NCI-H146 treated with DMSO at 0.1 percent for 48 hours (cell line): ENCODE results near the gene GEMIN4.
A peak's percentile ranks its signal among the peaks of the same experiment; 100 is the strongest.
"Not testable (repeated sequence)": the region's sequence is repeated elsewhere in the genome, so short reads cannot be mapped to it uniquely, and the experiment has no call there.

Source experiments
- DNase-seq: peaks from one replicate; lab custom pipeline; 2025; ENCODE audit not compliant: unreplicated experiment; lab: John Stamatoyannopoulos, UW

The GEMIN4 gene

DNA sequence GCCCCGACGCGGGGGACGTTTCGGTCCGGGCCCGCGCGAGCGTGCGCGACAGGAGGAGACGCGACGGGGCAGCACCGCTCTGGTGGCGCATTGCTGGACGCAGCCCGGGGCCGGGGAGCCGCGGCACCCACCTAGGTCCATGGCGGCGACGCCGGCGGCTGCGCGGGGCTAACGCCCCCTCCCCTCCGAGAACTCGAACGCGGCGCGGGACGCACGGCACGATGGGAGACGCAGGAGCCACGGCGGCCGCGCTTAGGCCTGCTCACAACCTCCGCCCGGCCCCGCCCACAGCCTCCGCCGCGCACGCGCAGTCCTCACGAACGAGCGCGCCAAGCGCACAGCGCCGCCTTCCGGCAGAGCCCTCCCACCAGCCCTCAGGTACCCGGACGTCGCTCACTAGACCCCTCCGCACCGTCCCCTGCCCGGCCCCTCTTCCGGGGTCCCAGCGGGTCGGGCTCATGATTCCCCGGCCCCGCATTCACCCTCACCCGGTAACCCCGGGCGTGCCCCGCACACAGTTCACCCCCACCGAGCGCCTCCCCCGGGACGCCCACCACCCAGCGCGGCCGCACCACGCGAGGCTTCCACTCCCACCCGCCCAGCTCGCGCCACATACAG, at the start of gene GEMIN4:
TSS of gene GEMIN4 (minus strand) at position 263 of the 618 bp plus-strand sequence. CDS start at position 141, 122 bp downstream.
- DNase-seq: peak; percentile 82

DNA sequence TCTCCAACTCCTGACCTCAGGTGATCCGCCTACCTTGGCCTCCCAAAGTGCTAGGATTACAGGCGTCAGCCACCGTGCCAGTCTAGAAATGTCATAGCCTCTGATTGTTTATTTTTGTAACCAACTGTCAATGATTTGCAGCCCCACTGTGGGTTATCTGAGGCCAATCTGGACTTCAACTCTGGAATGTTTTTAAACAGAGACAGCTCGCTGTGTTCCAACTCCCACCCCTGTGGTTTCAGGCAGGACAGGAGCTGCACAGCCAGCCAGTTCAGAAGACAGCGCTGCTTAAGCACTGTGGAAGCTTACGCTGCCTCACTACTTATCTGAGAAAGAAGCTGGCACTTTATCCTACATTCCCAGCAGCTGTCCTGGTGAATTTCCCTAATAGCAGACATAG, 49.6 kb upstream of the GEMIN4 start:
- no peak for DNase-seq

DNA sequence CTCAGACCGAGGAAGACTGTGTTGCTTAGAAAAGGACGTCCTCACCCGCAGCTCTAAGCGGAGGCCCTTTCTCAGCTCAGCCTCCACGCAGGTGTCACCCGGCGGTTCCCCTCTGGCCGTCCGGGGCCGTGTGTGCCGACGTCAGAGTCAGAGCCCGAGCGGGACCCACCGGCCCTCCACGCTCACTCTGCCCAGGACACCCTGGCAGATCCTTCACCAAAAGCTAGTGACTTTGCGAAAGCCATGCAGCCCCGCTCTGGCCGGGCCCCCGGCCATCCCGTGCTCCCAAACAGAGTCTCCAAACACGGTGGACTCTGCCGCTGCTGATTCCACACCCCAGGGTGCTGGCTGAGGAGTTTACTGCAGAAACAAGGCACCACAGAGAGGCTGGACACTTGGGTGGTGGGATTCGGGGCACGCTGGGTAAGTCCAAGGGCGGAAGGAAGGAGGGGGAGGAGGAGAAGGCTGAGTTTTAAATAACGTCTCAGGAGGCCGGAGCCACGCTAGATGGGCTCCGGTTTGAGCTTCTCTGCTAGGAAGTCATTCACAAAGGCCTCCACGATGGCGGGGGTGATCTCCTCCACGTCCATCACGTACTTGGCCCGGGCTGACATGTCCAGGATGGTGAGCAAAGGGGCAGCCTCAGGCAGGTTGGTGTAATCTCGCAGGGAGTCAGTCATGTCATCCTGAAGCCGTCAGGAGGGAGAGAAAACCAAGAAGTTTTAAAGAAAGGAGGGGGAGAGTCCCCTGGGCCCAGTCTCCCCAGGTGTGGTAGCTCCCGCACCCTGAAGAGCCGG, 48.6 kb upstream of the GEMIN4 start:
- no peak for DNase-seq

DNA sequence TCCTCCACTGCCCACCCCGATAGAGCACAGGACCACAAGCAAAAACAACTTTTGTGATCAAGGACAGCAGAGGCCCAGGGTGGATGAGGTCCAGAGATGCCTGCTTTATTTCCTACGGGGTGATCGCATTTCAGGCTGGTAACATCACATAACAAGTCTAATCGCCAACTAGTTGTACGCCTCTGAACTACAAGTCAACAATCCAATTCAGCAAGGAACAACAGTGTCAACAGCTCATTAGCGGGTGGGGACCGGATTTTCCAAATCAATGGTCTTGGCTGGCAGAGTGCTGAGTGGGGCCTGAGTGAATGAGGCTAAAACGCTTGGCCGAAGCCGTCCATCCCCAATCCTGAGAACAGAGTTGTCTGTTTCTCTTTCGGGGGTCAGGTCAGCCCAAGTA, 47.2 kb upstream of the GEMIN4 start:
- no peak for DNase-seq

DNA sequence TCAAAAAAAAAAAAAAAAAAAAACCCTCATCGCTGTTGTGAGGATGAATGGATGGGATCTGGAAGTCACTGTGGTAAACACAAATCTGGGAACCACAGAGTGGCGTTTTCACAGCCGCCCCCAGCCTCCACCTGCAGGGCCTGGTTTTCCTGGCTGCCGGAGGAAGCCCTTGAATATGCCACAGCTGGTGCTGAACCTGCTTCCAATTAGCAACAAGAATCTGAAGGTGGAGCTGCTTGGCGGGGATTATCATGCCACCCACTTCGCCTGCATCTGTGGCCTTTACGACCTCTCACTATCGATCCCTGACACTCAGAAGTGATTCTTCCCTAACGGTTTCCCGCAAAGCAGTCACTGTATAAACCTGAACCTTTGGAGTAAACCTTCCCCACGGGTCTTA, 46.2 kb upstream of the GEMIN4 start:
- no peak for DNase-seq

DNA sequence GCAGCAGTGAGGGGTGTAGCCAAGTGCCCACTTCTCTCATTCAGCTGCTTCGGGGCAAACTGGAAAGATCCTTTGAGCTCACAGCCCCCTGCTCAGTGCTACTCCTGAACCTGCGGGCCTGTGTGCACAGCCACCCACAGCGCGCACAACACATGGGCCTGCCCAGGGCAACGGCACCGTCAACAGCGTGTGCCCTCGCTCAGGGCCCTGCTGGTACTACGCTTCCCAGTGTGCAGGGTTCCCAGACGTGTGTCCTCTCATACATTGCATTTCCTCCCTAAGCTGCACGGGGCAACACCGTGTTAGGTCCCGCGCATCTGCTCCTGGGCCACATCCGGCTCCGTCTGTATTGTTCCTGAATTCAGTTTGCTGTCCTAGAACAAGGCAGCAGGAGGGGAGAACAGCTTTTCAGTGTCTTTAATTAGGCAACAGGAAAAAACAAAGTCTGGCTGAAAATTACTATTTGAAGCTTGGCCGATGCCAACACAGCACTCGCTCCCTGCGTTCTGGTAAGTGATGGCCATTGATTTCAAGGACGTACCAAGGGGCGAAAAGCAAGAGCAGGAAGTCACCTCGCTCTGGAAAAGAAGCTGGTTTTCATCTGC, 45.3 kb upstream of the GEMIN4 start:
- DNase-seq: no peak

DNA sequence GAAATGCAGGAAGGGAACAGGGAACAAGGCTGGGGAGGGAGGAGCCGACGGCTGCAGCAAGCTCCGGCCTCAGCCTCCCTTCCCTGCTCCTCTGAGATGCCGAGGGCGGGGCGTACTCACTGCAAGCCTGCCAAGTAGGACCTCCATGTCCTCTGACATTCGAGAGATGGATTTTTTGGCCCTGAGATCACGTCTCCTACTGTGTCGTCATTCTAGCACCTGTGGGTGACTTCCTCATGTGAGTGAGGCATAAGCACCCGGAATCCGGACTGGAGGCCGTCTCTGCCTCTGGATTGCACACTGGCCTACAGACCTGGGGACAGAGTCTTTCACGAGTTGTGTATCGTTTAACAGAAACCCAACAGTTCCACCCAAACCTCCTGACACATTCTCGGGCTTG, 44.5 kb upstream of the GEMIN4 start:
- no peak for DNase-seq

DNA sequence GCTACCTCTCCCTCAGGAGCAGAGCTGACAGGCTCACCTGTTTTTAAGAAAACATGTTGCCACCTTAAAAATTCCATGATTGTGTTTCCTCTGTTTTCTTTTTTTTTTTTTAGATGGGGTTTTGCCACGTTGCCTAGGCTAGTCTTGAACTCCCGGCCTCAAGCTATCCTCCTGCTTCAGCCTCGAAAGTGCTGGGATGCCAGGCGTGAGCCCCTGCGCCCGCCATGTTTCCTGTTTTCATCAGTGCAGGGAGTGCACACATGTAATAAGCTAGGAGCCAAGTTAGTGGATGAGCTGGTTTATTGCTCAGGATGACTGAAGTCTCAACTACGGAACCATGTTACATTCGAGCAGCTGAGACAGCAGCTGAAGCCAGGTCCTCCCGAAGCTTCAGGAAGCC, 43.7 kb upstream of the GEMIN4 start:
- DNase-seq: no peak

DNA sequence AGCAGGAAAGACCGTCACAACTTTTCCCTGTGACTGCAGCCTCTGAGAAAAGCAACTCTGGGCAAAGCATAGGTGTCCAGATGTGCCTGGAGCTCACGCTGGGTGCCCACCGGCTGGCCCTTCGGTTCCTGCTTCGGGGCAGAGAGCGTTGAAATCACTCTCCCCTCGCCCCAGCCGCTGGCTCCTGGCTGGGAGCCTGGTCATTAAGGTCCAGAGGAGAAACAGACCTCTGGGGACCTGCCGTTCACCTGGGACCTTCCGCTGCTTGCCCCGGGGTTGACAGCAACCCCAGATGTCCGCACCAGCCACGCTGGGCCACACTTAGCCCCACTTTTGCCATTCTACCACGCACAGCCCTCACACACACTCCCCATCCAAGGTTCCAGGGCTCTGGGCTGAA, 43.2 kb upstream of the GEMIN4 start:
- DNase-seq: no peak

DNA sequence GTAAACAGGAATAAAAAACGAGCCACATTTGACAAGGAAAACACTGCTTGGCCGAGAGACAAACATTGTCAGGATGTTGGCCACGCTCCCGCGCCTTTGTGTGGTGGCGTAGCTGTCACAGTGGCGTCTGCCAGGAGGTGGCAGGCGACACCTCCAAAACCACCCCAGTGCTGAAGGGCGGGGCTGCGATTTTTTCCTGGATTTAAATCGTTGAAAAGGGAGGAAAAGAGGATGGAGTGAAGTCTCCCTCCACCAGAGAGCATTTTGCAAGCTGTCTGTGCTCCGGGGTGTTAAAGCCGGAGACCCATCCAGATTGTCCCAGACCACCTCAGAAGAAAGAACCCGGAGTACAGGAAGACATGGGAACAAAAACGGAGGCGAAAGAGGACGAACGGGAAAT, 42.8 kb upstream of the GEMIN4 start:
- peak; percentile 35 for DNase-seq

DNA sequence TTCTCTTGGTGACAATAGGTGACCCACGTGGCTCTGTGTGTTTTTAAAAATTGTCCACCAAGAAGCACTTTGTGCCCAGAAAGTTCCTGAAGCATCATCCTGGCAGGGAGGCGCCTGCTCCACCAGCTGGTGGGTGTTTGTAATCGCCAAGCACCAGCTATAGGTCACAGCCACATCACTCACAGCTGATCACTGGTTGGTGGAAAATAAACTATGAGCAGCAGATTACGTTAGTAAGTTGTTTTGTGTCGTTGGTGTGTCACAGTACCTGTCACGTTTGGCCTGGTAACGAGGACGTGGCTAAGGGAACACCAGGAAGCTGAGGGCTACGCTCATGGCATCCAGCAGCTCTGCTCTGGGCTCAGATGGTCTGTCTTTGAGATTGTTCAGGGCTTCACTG, 40.2 kb upstream of the GEMIN4 start:
- DNase-seq: no peak

DNA sequence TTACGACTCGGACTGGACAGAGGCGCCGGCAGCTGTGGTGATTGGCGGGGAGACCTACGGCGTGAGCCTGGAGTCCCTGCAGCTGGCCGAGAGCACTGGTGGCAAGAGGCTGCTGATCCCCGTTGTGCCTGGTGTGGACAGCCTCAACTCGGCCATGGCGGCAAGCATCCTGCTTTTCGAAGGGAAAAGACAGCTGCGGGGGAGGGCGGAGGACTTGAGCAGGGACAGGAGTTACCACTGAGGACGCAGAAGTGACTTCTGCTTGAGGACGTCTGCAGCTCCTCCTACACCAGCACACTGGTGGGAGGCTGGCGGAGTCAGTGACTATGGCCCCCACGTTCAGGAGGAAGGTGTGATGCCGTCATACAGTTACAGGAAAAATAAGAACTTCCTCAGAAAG, 39.8 kb upstream of the GEMIN4 start:
- no peak for DNase-seq

DNA sequence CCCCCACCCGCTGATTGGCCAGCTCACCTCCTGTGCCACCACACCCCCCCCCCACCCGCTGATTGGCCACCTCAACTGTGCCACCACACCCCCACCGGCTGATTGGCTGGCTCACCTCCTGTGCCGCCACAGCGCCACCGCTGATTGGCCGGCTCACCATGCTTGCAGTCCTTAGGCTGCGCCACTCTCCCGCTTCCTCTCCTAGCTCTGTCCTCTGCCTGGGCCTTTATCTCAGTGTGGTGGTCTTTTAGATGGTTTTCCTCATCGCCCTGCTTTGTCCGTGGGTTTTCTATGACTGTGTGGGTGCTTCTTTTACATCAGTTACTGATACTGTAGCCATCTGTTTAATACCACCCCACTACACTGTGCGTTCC, 38.8 kb upstream of the GEMIN4 start:
- not testable (repeated sequence) for DNase-seq

DNA sequence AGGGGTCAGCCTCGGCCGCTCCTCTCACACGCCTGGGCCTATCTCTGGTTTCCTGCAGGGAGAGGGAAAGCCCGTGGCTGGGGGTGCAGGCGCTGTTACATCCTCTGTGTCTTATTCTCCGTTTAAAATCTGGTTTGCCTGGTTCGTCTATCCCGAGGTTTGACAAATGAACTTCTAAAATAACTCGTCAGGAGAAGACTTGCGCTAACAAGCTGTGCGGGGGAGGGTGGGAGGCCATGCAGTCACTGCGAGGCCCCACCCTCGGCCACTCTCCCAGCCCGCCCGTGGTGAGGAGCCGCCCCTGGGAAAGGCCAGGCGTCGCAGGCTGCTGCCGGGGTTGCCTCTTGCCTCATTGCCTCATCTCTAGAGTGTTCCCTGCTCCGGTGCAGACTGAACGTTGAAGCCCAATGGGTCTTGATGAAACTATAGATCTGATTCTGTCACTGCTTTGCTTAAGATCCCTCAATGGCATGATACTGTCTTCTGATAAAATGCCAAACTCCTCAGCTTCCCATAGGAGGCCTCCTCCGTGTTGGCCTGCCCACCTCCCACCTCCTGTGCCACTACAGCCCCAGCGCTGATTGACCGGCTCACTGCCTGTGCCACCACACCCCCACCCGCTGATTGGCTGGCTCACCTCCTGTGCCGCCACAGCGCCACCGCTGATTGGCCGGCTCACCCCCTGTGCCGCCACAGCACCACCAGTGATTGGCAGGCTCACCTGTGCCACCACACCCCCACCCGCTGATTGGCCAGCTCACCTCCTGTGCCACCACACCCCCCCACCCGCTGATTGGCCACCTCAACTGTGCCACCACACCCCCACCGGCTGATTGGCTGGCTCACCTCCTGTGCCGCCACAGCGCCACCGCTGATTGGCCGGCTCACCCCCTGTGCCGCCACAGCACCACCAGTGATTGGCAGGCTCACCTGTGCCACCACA, 38.1 kb upstream of the GEMIN4 start:
- DNase-seq: not testable (repeated sequence)

DNA sequence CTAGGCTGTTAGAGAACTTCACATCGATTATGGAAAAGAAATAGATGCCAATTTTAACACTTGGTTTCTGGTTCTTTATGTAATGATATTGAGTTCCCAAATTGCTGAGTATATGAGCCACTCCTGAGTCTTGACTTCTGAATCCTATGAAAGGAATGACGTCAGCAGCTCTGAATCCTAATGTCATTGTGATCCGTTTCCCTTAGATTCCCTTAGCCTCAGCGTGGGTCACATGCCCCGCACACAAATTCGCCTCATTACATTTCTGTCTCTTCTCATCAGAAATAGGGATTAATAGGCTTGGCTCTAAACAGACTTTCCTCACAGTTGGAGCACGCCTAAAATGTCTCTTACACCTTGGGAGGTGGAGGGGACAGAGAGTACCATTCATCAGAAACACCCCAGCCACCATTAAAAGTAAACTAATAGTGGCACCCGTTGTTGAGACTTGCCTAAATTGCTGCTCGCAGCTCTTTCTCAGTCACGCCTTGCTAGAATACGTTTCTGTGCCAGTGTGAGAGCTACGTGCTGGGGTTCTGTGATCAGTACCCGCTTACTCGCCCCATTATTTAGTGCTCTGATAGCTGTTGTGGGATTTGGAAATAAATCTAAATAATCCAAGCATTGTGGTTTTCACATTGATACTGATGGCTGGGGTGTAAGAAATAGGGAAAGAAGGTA, 37.2 kb upstream of the GEMIN4 start:
- DNase-seq: no peak

DNA sequence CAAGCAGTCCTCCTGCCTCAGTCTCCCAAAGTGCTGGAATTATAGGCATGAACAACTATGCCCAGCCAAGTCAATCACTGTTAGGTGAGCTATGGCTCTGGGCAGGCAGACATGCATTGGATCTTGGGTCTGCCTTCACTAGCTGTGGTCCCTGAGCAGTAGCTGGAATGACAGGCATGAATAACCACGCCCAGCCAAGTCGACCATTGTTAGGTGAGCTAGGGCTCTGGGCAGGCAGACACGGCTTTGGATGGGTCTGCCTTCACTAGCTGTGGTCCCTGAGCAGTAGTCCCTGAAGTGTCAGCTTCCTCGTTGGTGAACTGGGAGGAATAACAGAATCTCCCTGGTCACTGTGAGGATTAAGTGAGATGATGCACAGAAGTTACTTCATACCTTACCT, 36.5 kb upstream of the GEMIN4 start:
- no peak for DNase-seq

DNA sequence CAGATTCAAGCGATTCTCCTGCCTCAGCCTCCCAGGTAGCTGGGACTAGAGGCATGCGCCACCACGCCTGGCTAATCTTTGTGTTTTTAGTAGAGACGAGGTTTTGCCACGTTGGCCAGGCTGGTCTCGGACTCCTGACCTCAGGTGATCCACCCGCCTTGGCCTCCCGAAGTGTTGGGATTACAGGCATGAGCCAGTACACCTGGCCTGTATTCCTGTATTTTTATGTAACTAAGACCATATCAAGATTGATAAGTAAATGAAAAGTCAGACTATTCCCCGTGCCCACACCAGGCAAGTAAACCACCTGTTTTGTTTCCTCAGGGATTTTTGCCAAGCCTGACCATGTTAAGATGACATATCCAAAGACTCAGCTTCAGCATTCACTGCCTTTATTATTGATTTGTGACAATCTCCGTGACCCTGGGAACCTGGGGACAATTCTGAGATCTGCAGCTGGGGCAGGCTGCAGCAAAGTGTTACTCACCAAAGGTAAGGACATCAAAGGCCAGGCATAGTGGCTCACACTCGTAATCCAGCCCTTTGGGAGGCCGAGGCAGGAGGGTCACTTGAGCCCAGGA, 35.7 kb upstream of the GEMIN4 start:
- DNase-seq: no peak

DNA sequence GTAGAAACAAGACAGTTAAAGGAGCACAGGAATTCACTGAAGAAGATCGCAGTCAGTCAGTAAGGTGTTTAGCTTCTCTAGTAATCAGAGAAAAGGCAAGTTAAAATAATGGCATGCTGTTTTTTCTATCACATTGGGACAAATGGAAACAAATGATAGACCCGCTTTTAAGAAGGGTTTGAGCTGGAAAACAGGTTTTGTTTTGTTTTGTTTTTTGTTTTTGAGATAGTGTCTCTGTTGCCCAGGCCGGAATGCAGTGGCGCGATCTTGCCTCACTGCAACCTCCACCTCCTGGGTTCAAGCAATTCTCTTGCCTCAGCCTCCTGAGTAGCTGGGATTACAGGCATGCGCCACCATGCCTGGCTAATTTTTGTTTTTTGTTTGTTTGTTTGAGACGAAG, 33.8 kb upstream of the GEMIN4 start:
- DNase-seq: not testable (repeated sequence)

DNA sequence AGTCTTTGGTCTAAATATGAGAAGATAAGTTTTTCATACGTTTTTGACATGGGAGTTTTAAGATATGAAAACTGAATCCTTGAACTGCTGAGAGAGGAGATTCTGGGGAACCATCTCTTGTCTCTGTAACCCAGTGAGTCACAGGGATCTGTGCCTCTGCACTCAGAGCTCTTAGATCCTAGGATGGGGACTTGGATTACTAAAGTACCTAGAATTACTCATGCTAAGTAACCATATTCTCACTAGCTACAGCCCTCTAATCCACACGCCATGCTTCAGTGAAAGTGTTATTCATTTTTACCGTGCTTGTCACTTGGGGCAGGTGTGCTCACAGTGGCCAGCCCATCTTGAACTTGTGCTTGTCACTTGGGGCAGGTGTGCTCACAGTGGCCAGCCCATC, 32.1 kb upstream of the GEMIN4 start:
- no peak for DNase-seq
